ENCODE results near the gene ACTL6B.
A peak's percentile ranks its signal among the peaks of the same experiment; 100 is the strongest.

Gene ACTL6B

GRCh38 chr7:100604976-100605911 is 51.0 kb downstream of the ACTL6B start:
- H3K4me3 ChIP-seq (ENCODE audit: low read depth, low read length) = peak overlapping the region; percentile 98
- ChIA-PET CTCF (interaction anchor here (1.0 to 5.5 kb wide), 7 partner anchors 8 to 200 kb away, joined by 3 to 33 read pairs (median 3); partner anchors contain the start of gene POP7), POLR2A (no interaction called here)
- no peak for DNase-seq (ENCODE audit: low read depth, low spot score)
- TF ChIP-seq, protein P1, sequence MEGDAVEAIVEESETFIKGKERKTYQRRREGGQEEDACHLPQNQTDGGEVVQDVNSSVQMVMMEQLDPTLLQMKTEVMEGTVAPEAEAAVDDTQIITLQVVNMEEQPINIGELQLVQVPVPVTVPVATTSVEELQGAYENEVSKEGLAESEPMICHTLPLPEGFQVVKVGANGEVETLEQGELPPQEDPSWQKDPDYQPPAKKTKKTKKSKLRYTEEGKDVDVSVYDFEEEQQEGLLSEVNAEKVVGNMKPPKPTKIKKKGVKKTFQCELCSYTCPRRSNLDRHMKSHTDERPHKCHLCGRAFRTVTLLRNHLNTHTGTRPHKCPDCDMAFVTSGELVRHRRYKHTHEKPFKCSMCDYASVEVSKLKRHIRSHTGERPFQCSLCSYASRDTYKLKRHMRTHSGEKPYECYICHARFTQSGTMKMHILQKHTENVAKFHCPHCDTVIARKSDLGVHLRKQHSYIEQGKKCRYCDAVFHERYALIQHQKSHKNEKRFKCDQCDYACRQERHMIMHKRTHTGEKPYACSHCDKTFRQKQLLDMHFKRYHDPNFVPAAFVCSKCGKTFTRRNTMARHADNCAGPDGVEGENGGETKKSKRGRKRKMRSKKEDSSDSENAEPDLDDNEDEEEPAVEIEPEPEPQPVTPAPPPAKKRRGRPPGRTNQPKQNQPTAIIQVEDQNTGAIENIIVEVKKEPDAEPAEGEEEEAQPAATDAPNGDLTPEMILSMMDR (IDR thresholded peaks at IDR 0.05; ENCODE audit: insufficient read depth, low read length, missing control alignments) = no peak

- ChIA-PET POLR2A (interaction anchor here (1.3 to 3.2 kb wide), 3 partner anchors 8 to 19 kb away, joined by 4 to 48 read pairs (median 10); partner anchors contain the start of genes FBXO24, LRCH4 and MOSPD3), CTCF (interaction anchor here (0.6 to 5.5 kb wide), 10 partner anchors 8 to 139 kb away, joined by 3 to 33 read pairs (median 4); partner anchors contain the start of genes MOSPD3 and POP7)
- TF ChIP-seq, protein P1 (IDR thresholded peaks at IDR 0.05; ENCODE audit: insufficient read depth, low read length, missing control alignments) = peak; percentile 48
- DNase-seq (ENCODE audit: low read depth, low spot score) = no peak
- peak overlapping the region; percentile 98 for H3K4me3 ChIP-seq (ENCODE audit: low read depth, low read length)
Measured at GRCh38 chr7:100604028-100604975, 51.9 kb downstream of the ACTL6B start.

DNA sequence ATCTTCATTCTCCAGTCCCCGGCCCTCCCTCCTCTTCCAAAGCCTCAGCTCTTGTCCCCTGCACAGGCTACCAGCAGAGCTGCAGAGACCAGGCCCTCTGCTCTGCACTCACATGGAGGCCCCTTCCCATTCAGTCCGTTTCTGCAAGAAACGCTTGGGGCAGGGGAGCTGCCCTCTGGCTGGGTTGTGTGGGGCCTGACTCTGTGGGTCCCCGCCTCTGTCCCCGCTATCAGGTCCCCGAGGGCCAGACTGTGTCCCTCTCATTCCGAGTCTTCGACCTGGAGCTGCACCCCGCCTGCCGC is 52.6 kb downstream of the ACTL6B start:
- H3K4me3 ChIP-seq (ENCODE audit: low read depth, low read length) = peak overlapping the region; percentile 98
- no peak for DNase-seq (ENCODE audit: low read depth, low spot score)
- CTCF ChIA-PET = interaction anchor here (0.6 to 5.5 kb wide), 9 partner anchors 9 to 138 kb away, joined by 3 to 33 read pairs (median 7); partner anchors contain the start of genes MOSPD3 and POP7
- POLR2A ChIA-PET = interaction anchor here (0.5 to 3.2 kb wide), 5 partner anchors 9 to 96 kb away, joined by 3 to 48 read pairs (median 4); partner anchors contain the start of genes FBXO24, LRCH4 and MOSPD3
- TF ChIP-seq, protein P1 (IDR thresholded peaks at IDR 0.05; ENCODE audit: insufficient read depth, low read length, missing control alignments) = no peak

GRCh38 chr7:100602889-100603725 is 53.1 kb downstream of the ACTL6B start:
- CTCF ChIA-PET = interaction anchor here (1.1 to 5.5 kb wide), 11 partner anchors 9 to 198 kb away, joined by 3 to 33 read pairs (median 5); partner anchors contain the start of genes MOSPD3 and POP7
- DNase-seq (ENCODE audit: low read depth, low spot score) = peak; percentile 47
- peak overlapping the region; percentile 98 for H3K4me3 ChIP-seq (ENCODE audit: low read depth, low read length)
- TF ChIP-seq, protein P1 (IDR thresholded peaks at IDR 0.05; ENCODE audit: insufficient read depth, low read length, missing control alignments) = no peak
- POLR2A ChIA-PET = interaction anchor here (0.5 to 3.2 kb wide), 10 partner anchors 9 to 272 kb away, joined by 3 to 48 read pairs (median 3); partner anchors contain the start of genes FBXO24, LRCH4, MOSPD3 and SRRT

DNA sequence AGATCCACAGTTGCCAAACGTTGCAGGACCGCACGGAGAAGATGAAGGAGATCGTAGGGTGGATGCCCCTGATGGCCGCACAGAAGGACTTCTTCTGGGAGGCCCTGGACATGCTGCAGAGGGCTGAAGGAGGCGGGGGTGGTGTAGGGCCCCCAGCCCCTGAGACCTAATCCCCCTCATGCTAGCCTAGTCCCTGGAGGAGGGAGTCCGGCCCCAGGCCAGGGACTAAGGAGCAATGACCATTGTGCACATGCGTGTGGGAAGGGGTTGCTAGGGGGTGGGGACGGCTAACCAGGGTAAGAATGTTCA is 55.6 kb downstream of the ACTL6B start:
- POLR2A ChIA-PET = no interaction called here
- CTCF ChIA-PET = interaction anchor here (1.7 kb wide), 1 partner anchor 10 kb away, joined by 7 read pairs; no protein-coding TSS in a partner anchor

More for the DNA sequence above, 55.6 kb downstream of the ACTL6B start:
- H3K4me3 ChIP-seq (ENCODE audit: low read depth, low read length) = no peak overlapping the region
- TF ChIP-seq, protein P1 (IDR thresholded peaks at IDR 0.05; ENCODE audit: insufficient read depth, low read length, missing control alignments) = no peak
- no peak for DNase-seq (ENCODE audit: low read depth, low spot score)
